Fibroblast of lung (primary cell): ENCODE results near the gene RAB1B. TPM values are rescaled to one million over a fixed set of nuclear protein-coding genes. Genes with fewer than 3 reads are reported as not detected.

Source experiments
- DNase-seq, 2 donors: peaks; one replicate each; pipeline versions ENCODE4 v3.0.0 to v3.0.0-alpha.2; 2010; ENCODE audit warnings: low read depth in 2 of 2
- H2AFZ ChIP-seq: 2 replicates; pipeline ENCODE4 v1.5.1; 2012; ENCODE audit warnings: low read length, control low read depth, inconsistent platforms
- H3K27ac ChIP-seq: 2 replicates; pipeline ENCODE4 v1.5.1; 2011; ENCODE audit warnings: low read length, control low read depth; ENCODE audit not compliant: insufficient read depth
- H3K27me3 ChIP-seq: 2 replicates; pipeline ENCODE4 v1.5.1; 2011; ENCODE audit warnings: mild to moderate bottlenecking, low read length; ENCODE audit not compliant: control insufficient read depth, insufficient read depth
- H3K36me3 ChIP-seq: 2 replicates; pipeline ENCODE4 v1.5.1; 2011; ENCODE audit warnings: low read length; ENCODE audit not compliant: control insufficient read depth, insufficient read depth
- H3K4me1 ChIP-seq: 2 replicates; pipeline ENCODE4 v1.5.1; 2011; ENCODE audit warnings: low read length; ENCODE audit not compliant: control insufficient read depth, insufficient read depth; ENCODE audit errors: extremely low read depth
- H3K4me2 ChIP-seq: 2 replicates; pipeline ENCODE4 v1.5.1; 2011; ENCODE audit warnings: low read length, control low read depth; ENCODE audit not compliant: insufficient read depth; ENCODE audit errors: extremely low read depth
- H3K4me3 ChIP-seq, 4 experiments: fragments of 200-600 bp in 1 of 4; sonication (generic) in 1 of 4; replicated peaks in 1 of 4; 2 replicates each; pipeline ENCODE4 v1.5.1; 2011 to 2016; ENCODE audit warnings: low read length in 4 of 4, low read depth in 3 of 4, mild to moderate bottlenecking in 3 of 4, control low read depth in 2 of 4, inconsistent platforms in 1 of 4, mixed read lengths in 1 of 4; ENCODE audit not compliant: insufficient read depth in 1 of 4; ENCODE audit errors: control extremely low read depth in 1 of 4
- H3K79me2 ChIP-seq: 2 replicates; pipeline ENCODE4 v1.5.1; 2012; ENCODE audit warnings: mild to moderate bottlenecking, low read length, inconsistent platforms; ENCODE audit not compliant: control insufficient read depth, insufficient read depth
- H3K9ac ChIP-seq: 2 replicates; pipeline ENCODE4 v1.5.1; 2011; ENCODE audit warnings: mild to moderate bottlenecking, low read length, control low read depth; ENCODE audit not compliant: insufficient read depth
- H3K9me3 ChIP-seq: 2 replicates; pipeline ENCODE4 v1.5.1; 2012; ENCODE audit warnings: low read depth, low read length; ENCODE audit not compliant: control insufficient read depth, insufficient read depth
- H4K20me1 ChIP-seq: 2 replicates; pipeline ENCODE4 v1.5.1; 2011; ENCODE audit warnings: low read length; ENCODE audit not compliant: control insufficient read depth, insufficient read depth; ENCODE audit errors: extremely low read depth
- CTCF ChIP-seq, 2 donors: IDR thresholded peaks in 1 of 2; conservative IDR thresholded peaks in 1 of 2; 1 replicate in 1 of 2; 2 replicates in 1 of 2; pipeline ENCODE4 v1.5.1; 2011 to 2012; ENCODE audit warnings: low read length in 2 of 2, control low read depth in 1 of 2, inconsistent platforms in 1 of 2, low read depth in 1 of 2, mild to moderate bottlenecking in 1 of 2
- EZH2 ChIP-seq: IDR thresholded peaks from 2 replicates; pipeline ENCODE4 v1.5.1; 2012; ENCODE audit warnings: low read length, control low read depth, mild to moderate bottlenecking; ENCODE audit errors: missing control alignments
- polyA plus RNA-seq, 2 donors: library from polyadenylated mRNA; depleted of rRNA in 1 of 2; stranded (reverse) in 1 of 2; unstranded in 1 of 2; fragments of >200 nt; gene quantifications; 2 replicates each; pipeline ENCODE4 v1.2.1, GENCODE V29; 2011 to 2012; ENCODE audit warnings: missing spikeins in 1 of 2
- total RNA-seq: library from RNA; depleted of rRNA; stranded (reverse); fragments of >200 nt; gene quantifications from 2 replicates; pipeline ENCODE4 v1.2.1, GENCODE V29; 2014

Gene RAB1B
- total and polyA plus RNA-seq, 2 donors (not counting 1 experiment from before 2014, with no cell fraction given) = 63.6 to 140 TPM

GRCh38 chr11:66261578-66261977 is 6.9 kb upstream of the RAB1B start:
- no peaks in the 10 kb centered on the region for H4K20me1 ChIP-seq
- H3K4me1 ChIP-seq = peaks cover 3% of the 10 kb centered on the region
- no peak overlapping the region for H3K27ac ChIP-seq
- H3K79me2 ChIP-seq = peaks cover 4% of the 10 kb centered on the region
- DNase-seq = no peak
- TF ChIP-seq CTCF (conservative IDR thresholded peaks at IDR 0.05 in 1 of 2, IDR thresholded peaks at IDR 0.05 in 1 of 2; ENCODE audit: low read depth in 1 of 2, low read length in 2 of 2) (no peak), EZH2 (no peak)
- H3K9me3 ChIP-seq = no peaks in the 10 kb centered on the region
- H2AFZ ChIP-seq = no peak overlapping the region
- H3K27me3 ChIP-seq = no peaks in the 10 kb centered on the region
- no peak overlapping the region for H3K9ac ChIP-seq
- H3K36me3 ChIP-seq = peaks cover 25% of the 10 kb centered on the region
- no peak overlapping the region for H3K4me3 ChIP-seq
- no peak overlapping the region for H3K4me2 ChIP-seq

GRCh38 chr11:66262191-66262590 is 6.2 kb upstream of the RAB1B start:
- Histone ChIP-seq H3K4me3 (no peak overlapping the region), H3K4me1 (peaks cover 3% of the 10 kb centered on the region), H2AFZ (no peak overlapping the region), H3K27ac (no peak overlapping the region), H3K4me2 (no peak overlapping the region), H3K36me3 (peaks cover 25% of the 10 kb centered on the region), H3K9me3 (no peaks in the 10 kb centered on the region), H3K27me3 (no peaks in the 10 kb centered on the region), H4K20me1 (no peaks in the 10 kb centered on the region), H3K9ac (no peak overlapping the region), H3K79me2 (peaks cover 4% of the 10 kb centered on the region)
- DNase-seq = no peak
- TF ChIP-seq EZH2 (no peak), CTCF (conservative IDR thresholded peaks at IDR 0.05 in 1 of 2, IDR thresholded peaks at IDR 0.05 in 1 of 2; ENCODE audit: low read depth in 1 of 2, low read length in 2 of 2) (no peak)

GRCh38 chr11:66262696-66263095 is 5.7 kb upstream of the RAB1B start:
- Histone ChIP-seq H3K36me3 (peaks cover 25% of the 10 kb centered on the region), H3K27ac (no peak overlapping the region), H3K9me3 (no peaks in the 10 kb centered on the region), H2AFZ (no peak overlapping the region), H3K4me3 (no peak overlapping the region), H3K9ac (no peak overlapping the region), H4K20me1 (no peaks in the 10 kb centered on the region), H3K79me2 (peaks cover 4% of the 10 kb centered on the region), H3K4me1 (peaks cover 4% of the 10 kb centered on the region), H3K4me2 (no peak overlapping the region), H3K27me3 (no peaks in the 10 kb centered on the region)
- DNase-seq = no peak
- TF ChIP-seq EZH2 = no peak
- TF ChIP-seq CTCF (conservative IDR thresholded peaks at IDR 0.05 in 1 of 2, IDR thresholded peaks at IDR 0.05 in 1 of 2; ENCODE audit: low read depth in 1 of 2, low read length in 2 of 2) = no peak
